GM12878 (cell line): ENCODE results near the gene GRN.

Source experiments
- ASH2L ChIP-seq: fragments of 300-600, 200-600 bp; sonication (generic); IDR thresholded peaks from 2 replicates; pipeline ENCODE4 v1.6.1; 2017; ENCODE audit warnings: low read depth, mild to moderate bottlenecking, borderline replicate concordance
- ATF7 ChIP-seq: fragments of 450-650 bp; IDR thresholded peaks from 2 replicates; pipeline ENCODE4 v1.6.1; 2016; ENCODE audit warnings: low read depth, mild to moderate bottlenecking
- CREB1 ChIP-seq: IDR thresholded peaks from 2 replicates; pipeline ENCODE4 v1.6.1; 2012; ENCODE audit warnings: low read depth, mild to moderate bottlenecking, inconsistent platforms
- EZH2 ChIP-seq: IDR thresholded peaks from 2 replicates; pipeline ENCODE4 v1.6.1; 2012; ENCODE audit warnings: low read depth, mild to moderate bottlenecking, control low read depth, inconsistent platforms, low read length, borderline replicate concordance; ENCODE audit not compliant: control insufficient read depth
- FOS ChIP-seq: IDR thresholded peaks from 3 replicates; pipeline ENCODE4 v1.6.1; 2011; ENCODE audit warnings: borderline replicate concordance; ENCODE audit not compliant: insufficient read length; ENCODE audit errors: extremely low read depth
- GABPA ChIP-seq: IDR thresholded peaks from 2 replicates; pipeline ENCODE4 v1.6.1; 2014; ENCODE audit warnings: antibody characterized with exemption, low read depth, mild to moderate bottlenecking, inconsistent platforms
- POLR2A ChIP-seq: IDR thresholded peaks from 2 replicates; pipeline ENCODE4 v1.6.1; 2011; ENCODE audit warnings: low read depth, mild to moderate bottlenecking, low read length
- RBBP5 ChIP-seq: fragments of 200-600 bp; sonication (generic); conservative IDR thresholded peaks from 2 replicates; pipeline ENCODE4 v1.6.1; 2016
- SIN3A ChIP-seq: IDR thresholded peaks from 2 replicates; pipeline ENCODE4 v1.6.1; 2012; ENCODE audit warnings: low read depth, low read length, improper control_type of control experiment
- TCF3 ChIP-seq: IDR thresholded peaks from 2 replicates; pipeline ENCODE4 v1.6.1; 2012; ENCODE audit warnings: low read depth, mild to moderate bottlenecking, low read length, borderline replicate concordance; ENCODE audit not compliant: insufficient read depth
- TF ChIP-seq, protein P1 (sequence below): IDR thresholded peaks from 2 replicates; pipeline ENCODE4 v1.6.1; 2012; ENCODE audit warnings: low read length, inconsistent platforms
- TF ChIP-seq, protein P2 (sequence below), 3 experiments: IDR thresholded peaks in 2 of 3; conservative IDR thresholded peaks in 1 of 3; 2 replicates each; pipeline ENCODE4 v1.5.1; 2011; ENCODE audit warnings: low read depth in 3 of 3, low read length in 3 of 3, mild to moderate bottlenecking in 3 of 3, control low read depth in 2 of 3, moderate library complexity in 2 of 3, inconsistent platforms in 1 of 3, mixed read lengths in 1 of 3; ENCODE audit not compliant: control insufficient read depth in 2 of 3, insufficient read depth in 1 of 3; ENCODE audit errors: extremely low read depth in 1 of 3
- TF ChIP-seq, protein P3 (sequence below): fragments of 450-650 bp; IDR thresholded peaks from 2 replicates; pipeline ENCODE4 v1.6.1; 2017; ENCODE audit warnings: mild to moderate bottlenecking, moderate library complexity

DNA sequence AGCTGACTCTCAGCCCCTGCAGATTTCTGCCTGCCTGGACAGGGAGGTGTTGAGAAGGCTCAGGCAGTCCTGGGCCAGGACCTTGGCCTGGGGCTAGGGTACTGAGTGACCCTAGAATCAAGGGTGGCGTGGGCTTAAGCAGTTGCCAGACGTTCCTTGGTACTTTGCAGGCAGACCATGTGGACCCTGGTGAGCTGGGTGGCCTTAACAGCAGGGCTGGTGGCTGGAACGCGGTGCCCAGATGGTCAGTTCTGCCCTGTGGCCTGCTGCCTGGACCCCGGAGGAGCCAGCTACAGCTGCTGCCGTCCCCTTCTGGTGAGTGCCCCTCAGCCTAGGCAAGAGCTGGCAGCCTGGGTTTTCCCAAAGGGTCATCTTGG, 3.9 kb downstream of the GRN start:
- TF ChIP-seq GABPA: no peak
- TF ChIP-seq ASH2L: no peak
- TF ChIP-seq, protein P1, sequence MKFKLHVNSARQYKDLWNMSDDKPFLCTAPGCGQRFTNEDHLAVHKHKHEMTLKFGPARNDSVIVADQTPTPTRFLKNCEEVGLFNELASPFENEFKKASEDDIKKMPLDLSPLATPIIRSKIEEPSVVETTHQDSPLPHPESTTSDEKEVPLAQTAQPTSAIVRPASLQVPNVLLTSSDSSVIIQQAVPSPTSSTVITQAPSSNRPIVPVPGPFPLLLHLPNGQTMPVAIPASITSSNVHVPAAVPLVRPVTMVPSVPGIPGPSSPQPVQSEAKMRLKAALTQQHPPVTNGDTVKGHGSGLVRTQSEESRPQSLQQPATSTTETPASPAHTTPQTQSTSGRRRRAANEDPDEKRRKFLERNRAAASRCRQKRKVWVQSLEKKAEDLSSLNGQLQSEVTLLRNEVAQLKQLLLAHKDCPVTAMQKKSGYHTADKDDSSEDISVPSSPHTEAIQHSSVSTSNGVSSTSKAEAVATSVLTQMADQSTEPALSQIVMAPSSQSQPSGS: no peak
- peak; percentile 20; the same call in 1 of the 2 replicates for TF ChIP-seq POLR2A
- TF ChIP-seq SIN3A: no peak
- TF ChIP-seq ATF7: no peak
- TF ChIP-seq, protein P2, sequence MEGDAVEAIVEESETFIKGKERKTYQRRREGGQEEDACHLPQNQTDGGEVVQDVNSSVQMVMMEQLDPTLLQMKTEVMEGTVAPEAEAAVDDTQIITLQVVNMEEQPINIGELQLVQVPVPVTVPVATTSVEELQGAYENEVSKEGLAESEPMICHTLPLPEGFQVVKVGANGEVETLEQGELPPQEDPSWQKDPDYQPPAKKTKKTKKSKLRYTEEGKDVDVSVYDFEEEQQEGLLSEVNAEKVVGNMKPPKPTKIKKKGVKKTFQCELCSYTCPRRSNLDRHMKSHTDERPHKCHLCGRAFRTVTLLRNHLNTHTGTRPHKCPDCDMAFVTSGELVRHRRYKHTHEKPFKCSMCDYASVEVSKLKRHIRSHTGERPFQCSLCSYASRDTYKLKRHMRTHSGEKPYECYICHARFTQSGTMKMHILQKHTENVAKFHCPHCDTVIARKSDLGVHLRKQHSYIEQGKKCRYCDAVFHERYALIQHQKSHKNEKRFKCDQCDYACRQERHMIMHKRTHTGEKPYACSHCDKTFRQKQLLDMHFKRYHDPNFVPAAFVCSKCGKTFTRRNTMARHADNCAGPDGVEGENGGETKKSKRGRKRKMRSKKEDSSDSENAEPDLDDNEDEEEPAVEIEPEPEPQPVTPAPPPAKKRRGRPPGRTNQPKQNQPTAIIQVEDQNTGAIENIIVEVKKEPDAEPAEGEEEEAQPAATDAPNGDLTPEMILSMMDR (IDR thresholded peaks at IDR 0.05 in 2 of 3, conservative IDR thresholded peaks at IDR 0.05 in 1 of 3; ENCODE audit: control insufficient read depth in 2 of 3, extremely low read depth in 1 of 3, insufficient read depth in 1 of 3, low read depth in 3 of 3, low read length in 3 of 3): no peak; a peak in 1 of 6 replicates
- no peak for TF ChIP-seq CREB1
- no peak for TF ChIP-seq TCF3
- no peak for TF ChIP-seq EZH2
- TF ChIP-seq FOS: no peak
- TF ChIP-seq RBBP5: no peak
- TF ChIP-seq, protein P3, sequence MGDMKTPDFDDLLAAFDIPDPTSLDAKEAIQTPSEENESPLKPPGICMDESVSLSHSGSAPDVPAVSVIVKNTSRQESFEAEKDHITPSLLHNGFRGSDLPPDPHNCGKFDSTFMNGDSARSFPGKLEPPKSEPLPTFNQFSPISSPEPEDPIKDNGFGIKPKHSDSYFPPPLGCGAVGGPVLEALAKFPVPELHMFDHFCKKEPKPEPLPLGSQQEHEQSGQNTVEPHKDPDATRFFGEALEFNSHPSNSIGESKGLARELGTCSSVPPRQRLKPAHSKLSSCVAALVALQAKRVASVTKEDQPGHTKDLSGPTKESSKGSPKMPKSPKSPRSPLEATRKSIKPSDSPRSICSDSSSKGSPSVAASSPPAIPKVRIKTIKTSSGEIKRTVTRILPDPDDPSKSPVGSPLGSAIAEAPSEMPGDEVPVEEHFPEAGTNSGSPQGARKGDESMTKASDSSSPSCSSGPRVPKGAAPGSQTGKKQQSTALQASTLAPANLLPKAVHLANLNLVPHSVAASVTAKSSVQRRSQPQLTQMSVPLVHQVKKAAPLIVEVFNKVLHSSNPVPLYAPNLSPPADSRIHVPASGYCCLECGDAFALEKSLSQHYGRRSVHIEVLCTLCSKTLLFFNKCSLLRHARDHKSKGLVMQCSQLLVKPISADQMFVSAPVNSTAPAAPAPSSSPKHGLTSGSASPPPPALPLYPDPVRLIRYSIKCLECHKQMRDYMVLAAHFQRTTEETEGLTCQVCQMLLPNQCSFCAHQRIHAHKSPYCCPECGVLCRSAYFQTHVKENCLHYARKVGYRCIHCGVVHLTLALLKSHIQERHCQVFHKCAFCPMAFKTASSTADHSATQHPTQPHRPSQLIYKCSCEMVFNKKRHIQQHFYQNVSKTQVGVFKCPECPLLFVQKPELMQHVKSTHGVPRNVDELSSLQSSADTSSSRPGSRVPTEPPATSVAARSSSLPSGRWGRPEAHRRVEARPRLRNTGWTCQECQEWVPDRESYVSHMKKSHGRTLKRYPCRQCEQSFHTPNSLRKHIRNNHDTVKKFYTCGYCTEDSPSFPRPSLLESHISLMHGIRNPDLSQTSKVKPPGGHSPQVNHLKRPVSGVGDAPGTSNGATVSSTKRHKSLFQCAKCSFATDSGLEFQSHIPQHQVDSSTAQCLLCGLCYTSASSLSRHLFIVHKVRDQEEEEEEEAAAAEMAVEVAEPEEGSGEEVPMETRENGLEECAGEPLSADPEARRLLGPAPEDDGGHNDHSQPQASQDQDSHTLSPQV: no peak
